GM03348 (cell line): ENCODE data around the gene NCKAP1.
"Not testable (repeated sequence)": the region's sequence is repeated elsewhere in the genome, so short reads cannot be mapped to it uniquely, and the experiment has no call there.

ENCODE experiments used
- DNase-seq: peaks from one replicate; pipeline ENCODE4 v3.0.0; 2012; ENCODE audit warnings: low spot score

NCKAP1 gene

GRCh38 chr2:182912518-182912915, 125.7 kb downstream of the NCKAP1 start:
- no peak for DNase-seq

- no peak for DNase-seq
Measured at GRCh38 chr2:182911813-182912517, 126.3 kb downstream of the NCKAP1 start.

DNA sequence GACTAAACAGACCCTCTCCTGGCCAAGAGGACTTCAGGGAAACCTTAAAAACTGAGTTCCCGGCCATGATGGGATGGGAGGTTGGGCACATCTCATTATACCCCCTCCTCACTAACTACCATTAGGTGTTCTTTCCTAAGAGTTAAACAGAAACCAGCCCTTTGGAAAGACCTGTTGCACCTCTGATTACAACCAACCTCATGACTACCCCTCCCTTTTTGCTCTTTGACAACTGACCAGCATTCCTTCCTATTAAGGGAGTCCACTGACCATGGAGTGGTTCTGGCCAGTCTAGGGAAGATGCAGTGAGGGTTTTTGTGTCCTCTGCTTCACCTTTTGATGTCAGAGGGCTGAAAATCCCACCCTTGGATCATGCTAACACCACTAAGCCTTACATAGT, 127.3 kb downstream of the NCKAP1 start:
- no peak for DNase-seq

- DNase-seq: no peak
Measured at GRCh38 chr2:182907081-182907830, 131.0 kb downstream of the NCKAP1 start.

DNA sequence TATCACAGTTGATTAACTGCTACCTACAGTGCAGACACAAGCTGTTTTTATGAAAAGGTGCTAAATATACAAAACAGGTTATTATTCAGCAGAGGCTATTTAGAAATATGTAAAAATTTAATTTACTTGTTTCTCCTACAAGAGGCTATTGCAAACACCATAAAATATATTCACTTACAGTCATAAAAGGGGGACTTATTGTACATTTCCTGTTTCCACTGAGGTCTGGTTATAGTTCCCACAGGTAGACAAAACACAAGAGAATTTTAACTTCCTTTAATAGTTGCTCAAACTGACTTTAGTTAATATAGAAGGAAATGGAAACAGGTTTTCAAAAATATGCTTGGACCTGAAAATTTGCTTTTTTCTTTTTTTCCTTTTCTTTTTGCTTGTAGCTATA, 131.8 kb downstream of the NCKAP1 start:
- no peak for DNase-seq

DNA sequence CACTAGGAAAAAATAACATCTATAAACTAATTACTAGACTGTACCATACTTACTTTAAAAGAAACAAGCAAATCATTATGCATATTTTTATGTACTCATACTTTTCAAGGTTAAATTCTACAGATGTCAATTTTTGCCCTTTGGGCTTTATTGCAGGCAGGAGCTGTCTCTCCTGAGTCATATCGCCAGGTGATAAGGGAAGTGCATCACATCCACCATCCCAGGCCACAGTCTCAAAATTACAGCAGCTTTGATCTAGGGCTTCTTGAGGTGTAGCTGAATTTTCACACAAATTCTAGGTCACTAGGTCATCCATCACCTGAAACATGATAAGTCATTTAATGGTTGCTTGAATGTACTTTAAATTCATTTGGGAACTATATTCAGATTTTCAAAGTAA, 133.4 kb downstream of the NCKAP1 start:
- DNase-seq: no peak

DNA sequence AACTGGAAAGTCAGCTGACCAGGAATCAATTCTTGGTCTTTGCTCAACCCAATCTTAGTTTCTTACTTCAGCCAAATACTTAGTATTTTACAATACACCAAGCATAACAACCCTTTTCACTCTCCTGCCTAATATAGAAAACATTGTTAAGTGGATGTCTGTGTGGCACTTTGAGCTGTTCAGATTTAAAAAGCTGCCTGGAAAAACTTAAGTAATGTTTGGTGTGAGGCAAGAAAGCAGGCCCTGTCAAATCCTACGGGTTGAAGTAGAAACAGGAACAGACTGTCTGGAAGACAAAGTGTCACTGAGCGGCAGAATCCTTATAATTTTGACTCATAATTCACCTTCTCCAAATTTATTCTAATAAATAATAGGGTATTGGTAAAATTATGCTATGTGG, 134.7 kb downstream of the NCKAP1 start:
- no peak for DNase-seq

- no peak for DNase-seq
Measured at GRCh38 chr2:182901748-182902147, 136.5 kb downstream of the NCKAP1 start.

- no peak for DNase-seq
Measured at GRCh38 chr2:182898718-182899117, 139.5 kb downstream of the NCKAP1 start.

DNA sequence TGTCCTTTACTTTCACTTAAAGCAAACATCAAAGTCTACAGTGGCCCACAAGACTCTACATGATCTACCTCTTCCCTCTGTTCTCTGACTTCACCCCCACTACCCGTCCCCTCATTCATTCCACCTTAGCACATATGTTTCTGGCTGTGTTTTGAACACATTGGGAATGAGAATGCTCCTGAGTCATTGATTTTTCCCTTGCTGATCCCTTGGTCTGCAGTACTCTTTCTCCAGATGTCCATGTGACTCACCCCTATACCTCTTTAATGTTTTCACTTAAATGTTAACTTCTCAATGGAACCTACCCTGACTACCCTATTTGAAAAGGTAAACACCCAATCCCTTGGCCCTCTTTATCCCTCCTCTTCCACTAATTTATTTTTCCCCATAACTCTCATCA, 141.1 kb downstream of the NCKAP1 start:
- DNase-seq: peak; percentile 36

DNA sequence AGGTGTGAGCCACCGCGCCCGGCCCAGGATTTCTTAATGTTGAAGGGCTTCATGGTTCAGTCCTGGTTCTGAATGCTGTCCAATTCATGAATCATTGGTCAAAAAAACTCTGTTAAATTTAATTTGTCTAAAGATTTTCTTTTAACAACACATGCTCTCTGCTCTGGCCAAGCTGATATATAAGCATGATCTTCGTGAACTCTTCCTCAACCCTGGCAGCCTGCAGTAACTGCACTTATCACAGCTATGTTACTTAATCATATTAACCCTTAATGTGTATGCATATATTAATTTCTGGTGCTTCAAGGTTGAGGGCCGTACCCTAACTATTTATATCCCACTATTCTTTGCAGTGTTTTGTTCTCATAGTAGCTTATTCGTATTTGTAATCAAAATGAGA, 142.5 kb downstream of the NCKAP1 start:
- no peak for DNase-seq

- DNase-seq: no peak
Measured at GRCh38 chr2:182895169-182895568, 143.1 kb downstream of the NCKAP1 start.

GRCh38 chr2:182894174-182894573, 144.1 kb downstream of the NCKAP1 start:
- no peak for DNase-seq

DNA sequence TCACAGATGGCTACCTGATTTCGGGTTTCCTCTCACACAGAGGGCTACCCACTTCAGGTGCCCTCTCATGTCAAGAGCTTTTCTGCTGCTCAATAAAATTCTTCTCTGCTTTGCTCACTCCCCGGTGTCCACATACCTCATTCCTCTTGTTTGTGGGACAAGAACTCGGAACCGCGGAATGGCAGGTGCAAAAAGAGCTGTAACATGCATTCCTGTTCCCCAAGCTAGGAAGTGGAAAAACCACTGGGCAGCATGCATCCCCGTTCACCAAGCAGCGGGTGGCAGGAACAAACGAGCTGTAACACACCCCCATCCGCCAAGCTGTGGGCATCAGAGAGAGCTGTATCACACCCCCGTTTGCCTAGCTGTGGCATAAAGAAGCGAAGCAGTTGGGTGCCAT, 144.6 kb downstream of the NCKAP1 start:
- DNase-seq: no peak

DNA sequence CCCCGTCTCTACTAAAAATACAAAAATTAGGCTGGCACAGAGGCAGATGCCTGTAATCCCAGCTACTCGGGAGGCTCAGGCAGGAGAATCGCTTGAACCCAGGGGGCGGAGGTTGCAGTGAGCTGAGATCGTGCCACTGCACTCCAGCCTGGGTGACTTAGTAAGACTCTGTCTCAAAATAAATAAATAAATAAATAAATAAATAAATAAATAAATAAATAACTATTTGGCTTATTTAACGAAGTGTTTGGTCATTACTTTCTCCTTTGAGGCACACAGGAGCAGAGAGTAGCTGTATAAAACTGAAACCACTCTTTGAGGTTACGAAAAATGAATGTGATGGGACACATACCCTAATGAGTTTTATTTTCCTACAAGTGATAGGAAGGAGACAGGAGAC, 145.2 kb downstream of the NCKAP1 start:
- not testable (repeated sequence) for DNase-seq

DNA sequence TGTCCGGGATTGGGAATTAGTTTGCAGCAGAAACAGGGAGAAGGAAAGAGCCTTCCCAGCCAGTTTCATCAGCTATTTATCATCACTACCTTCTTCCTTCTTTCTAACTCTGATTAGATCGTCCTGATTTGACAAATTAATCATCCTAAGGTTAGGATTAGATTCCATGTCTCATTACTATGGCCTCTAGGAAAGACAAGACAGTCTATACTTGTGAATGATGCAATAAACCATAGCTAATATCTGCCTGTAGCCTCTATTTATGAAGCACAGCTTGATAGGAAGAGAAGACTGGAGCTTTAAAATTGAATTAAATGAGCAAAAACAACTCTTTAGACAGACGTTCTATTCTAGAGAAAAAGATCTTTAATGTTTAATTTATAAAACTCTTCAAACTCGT, 146.6 kb downstream of the NCKAP1 start:
- no peak for DNase-seq

- no peak for DNase-seq
Measured at GRCh38 chr2:182890773-182891378, 147.4 kb downstream of the NCKAP1 start.

GRCh38 chr2:182890305-182890704, 148.0 kb downstream of the NCKAP1 start:
- no peak for DNase-seq

- no peak for DNase-seq
Measured at GRCh38 chr2:182887753-182888415, 150.4 kb downstream of the NCKAP1 start.

- DNase-seq: no peak
Measured at GRCh38 chr2:182887093-182887492, 151.2 kb downstream of the NCKAP1 start.

GRCh38 chr2:182885771-182886170, 152.5 kb downstream of the NCKAP1 start:
- no peak for DNase-seq

DNA sequence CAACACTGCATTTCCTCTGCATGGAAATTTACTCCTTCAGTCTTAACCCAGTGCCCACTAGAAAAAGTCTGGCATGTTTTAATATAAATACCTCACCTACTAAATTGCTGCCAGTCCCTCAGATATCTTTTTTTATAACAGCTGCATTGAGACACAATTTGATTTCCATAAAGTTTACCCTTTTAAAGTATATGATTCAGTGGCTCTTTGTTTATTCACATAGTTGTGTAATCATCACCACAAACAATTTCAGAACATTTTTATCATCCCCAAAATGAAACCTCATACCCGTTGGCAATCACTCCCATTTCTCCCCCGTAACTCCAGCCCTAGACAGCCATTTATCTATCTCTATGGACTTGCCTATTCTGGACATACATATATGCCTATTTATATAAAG, 154.8 kb downstream of the NCKAP1 start:
- DNase-seq: no peak

- DNase-seq: not testable (repeated sequence)
Measured at GRCh38 chr2:182880100-182880499, 158.2 kb downstream of the NCKAP1 start.
